ENCODE data around the gene ID3.

The ID3 gene

GRCh38 chr1:23567629-23567995, 8.3 kb upstream of the ID3 start:
- Histone ChIP-seq H3K79me2 (no peaks in the 10 kb centered on the region), H3K9me3 (ENCODE audit: control insufficient read depth, low read length) (no peaks in the 10 kb centered on the region), H3K36me3 (ENCODE audit: control insufficient read depth, insufficient read depth, low read length) (no peaks in the 10 kb centered on the region), H3K4me2 (ENCODE audit: low read length) (peak overlapping the region; percentile 60), H2AFZ (no peak overlapping the region), H3K27ac (no peak overlapping the region), H3K9ac (no peak overlapping the region), H3K4me1 (no peaks in the 10 kb centered on the region), H3K27me3 (ENCODE audit: control insufficient read depth, insufficient read depth, low read length) (no peaks in the 10 kb centered on the region), H3K4me3 (ENCODE audit: low read depth, low read length) (no peak overlapping the region)
- no peak for TF ChIP-seq CTCF (IDR thresholded peaks at IDR 0.05)

- no peaks in the 10 kb centered on the region for H3K4me1 ChIP-seq
- no peak overlapping the region for H3K9ac ChIP-seq
Measured at GRCh38 chr1:23566304-23566703, 7.0 kb upstream of the ID3 start.

GRCh38 chr1:23565776-23566175, 6.5 kb upstream of the ID3 start:
- no peaks in the 10 kb centered on the region for H3K4me1 ChIP-seq

More at GRCh38 chr1:23566304-23566703, 7.0 kb upstream of the ID3 start:
- H3K36me3 ChIP-seq (ENCODE audit: control insufficient read depth, insufficient read depth, low read length), result no peaks in the 10 kb centered on the region
- no peak overlapping the region for H3K27ac ChIP-seq
- TF ChIP-seq CTCF (IDR thresholded peaks at IDR 0.05), result no peak
- H2AFZ ChIP-seq, result no peak overlapping the region
- no peaks in the 10 kb centered on the region for H3K79me2 ChIP-seq
- H3K27me3 ChIP-seq (ENCODE audit: control insufficient read depth, insufficient read depth, low read length), result no peaks in the 10 kb centered on the region
- H3K4me3 ChIP-seq (ENCODE audit: low read depth, low read length), result no peak overlapping the region
- H3K9me3 ChIP-seq (ENCODE audit: control insufficient read depth, low read length), result no peaks in the 10 kb centered on the region
- H3K4me2 ChIP-seq (ENCODE audit: low read length), result no peak overlapping the region

GRCh38 chr1:23564529-23565122, 5.3 kb upstream of the ID3 start:
- no peak overlapping the region for H2AFZ ChIP-seq
- peaks cover 3% of the 10 kb centered on the region for H3K4me1 ChIP-seq
- no peaks in the 10 kb centered on the region for H3K27me3 ChIP-seq (ENCODE audit: control insufficient read depth, insufficient read depth, low read length)
- H3K27ac ChIP-seq, result no peak overlapping the region
- H3K4me3 ChIP-seq (ENCODE audit: low read depth, low read length), result no peak overlapping the region
- no peak overlapping the region for H3K4me2 ChIP-seq (ENCODE audit: low read length)
- TF ChIP-seq CTCF (IDR thresholded peaks at IDR 0.05), result no peak
- H3K79me2 ChIP-seq, result no peaks in the 10 kb centered on the region
- no peaks in the 10 kb centered on the region for H3K36me3 ChIP-seq (ENCODE audit: control insufficient read depth, insufficient read depth, low read length)
- no peaks in the 10 kb centered on the region for H3K9me3 ChIP-seq (ENCODE audit: control insufficient read depth, low read length)
- no peak overlapping the region for H3K9ac ChIP-seq

More at GRCh38 chr1:23565776-23566175, 6.5 kb upstream of the ID3 start:
- Histone ChIP-seq H3K36me3 (ENCODE audit: control insufficient read depth, insufficient read depth, low read length) (no peaks in the 10 kb centered on the region), H2AFZ (no peak overlapping the region), H3K9me3 (ENCODE audit: control insufficient read depth, low read length) (no peaks in the 10 kb centered on the region), H3K4me2 (ENCODE audit: low read length) (no peak overlapping the region), H3K79me2 (no peaks in the 10 kb centered on the region), H3K27me3 (ENCODE audit: control insufficient read depth, insufficient read depth, low read length) (no peaks in the 10 kb centered on the region), H3K4me3 (ENCODE audit: low read depth, low read length) (no peak overlapping the region), H3K27ac (no peak overlapping the region), H3K9ac (no peak overlapping the region)
- TF ChIP-seq CTCF (IDR thresholded peaks at IDR 0.05), result no peak

GRCh38 chr1:23563755-23564374, 4.6 kb upstream of the ID3 start:
- H3K27me3 ChIP-seq (ENCODE audit: control insufficient read depth, insufficient read depth, low read length), result no peaks in the 10 kb centered on the region
- no peaks in the 10 kb centered on the region for H3K9me3 ChIP-seq (ENCODE audit: control insufficient read depth, low read length)
- no peaks in the 10 kb centered on the region for H3K79me2 ChIP-seq
- H3K4me2 ChIP-seq (ENCODE audit: low read length), result no peak overlapping the region
- peaks cover 3% of the 10 kb centered on the region for H3K4me1 ChIP-seq
- H3K4me3 ChIP-seq (ENCODE audit: low read depth, low read length), result no peak overlapping the region
- no peak overlapping the region for H3K9ac ChIP-seq
- H2AFZ ChIP-seq, result no peak overlapping the region
- TF ChIP-seq CTCF (IDR thresholded peaks at IDR 0.05), result no peak
- peak overlapping the region; percentile 70 for H3K27ac ChIP-seq
- no peaks in the 10 kb centered on the region for H3K36me3 ChIP-seq (ENCODE audit: control insufficient read depth, insufficient read depth, low read length)
